GM21786 (cell line): ENCODE results near the gene NHS.

Experiments
- ATAC-seq: cut with Tn5 transposase; IDR thresholded peaks from one replicate; pipeline ENCODE4 v1.9.1; 2021; ENCODE audit not compliant: unreplicated experiment

The NHS gene

GRCh38 chrX:17718649-17719165 lies 343.7 kb downstream of the NHS start:
- no peak for ATAC-seq

GRCh38 chrX:17719711-17720110 lies 344.7 kb downstream of the NHS start:
- no peak for ATAC-seq

- ATAC-seq, result no peak
Measured at GRCh38 chrX:17721715-17722114, 346.7 kb downstream of the NHS start.

GRCh38 chrX:17725181-17725580 lies 350.2 kb downstream of the NHS start:
- ATAC-seq, result no peak

GRCh38 chrX:17732138-17732783 lies 357.3 kb downstream of the NHS start:
- no peak for ATAC-seq

GRCh38 chrX:17735406-17735805 lies 360.4 kb downstream of the NHS start:
- no peak for ATAC-seq

GRCh38 chrX:17736478-17736855 lies 361.5 kb downstream of the NHS start:
- ATAC-seq, result no peak

GRCh38 chrX:17736856-17737709 lies 362.1 kb downstream of the NHS start, which contains the start of gene SCML1:
TSS of gene SCML1 (plus strand) at chrX:17737493. CDS start at chrX:17744187, 6,694 bp downstream.
- ATAC-seq, result peak; percentile 60

- ATAC-seq, result no peak
Measured at GRCh38 chrX:17737710-17737985, 362.6 kb downstream of the NHS start.

- ATAC-seq, result no peak
Measured at GRCh38 chrX:17737986-17738713, 363.1 kb downstream of the NHS start.

- no peak for ATAC-seq
Measured at GRCh38 chrX:17738737-17739535, 363.9 kb downstream of the NHS start.

GRCh38 chrX:17740137-17741122 lies 365.4 kb downstream of the NHS start:
- no peak for ATAC-seq

GRCh38 chrX:17741123-17741511 lies 366.1 kb downstream of the NHS start:
- ATAC-seq, result no peak

- ATAC-seq, result no peak
Measured at GRCh38 chrX:17743913-17744312, 368.9 kb downstream of the NHS start.

GRCh38 chrX:17744896-17745523 lies 370.0 kb downstream of the NHS start:
- no peak for ATAC-seq

- no peak for ATAC-seq
Measured at GRCh38 chrX:17747692-17748091, 372.7 kb downstream of the NHS start.

- no peak for ATAC-seq
Measured at GRCh38 chrX:17748684-17749083, 373.7 kb downstream of the NHS start.

- ATAC-seq, result no peak
Measured at GRCh38 chrX:17750436-17750835, 375.4 kb downstream of the NHS start.

- no peak for ATAC-seq
Measured at GRCh38 chrX:17758382-17758781, 383.4 kb downstream of the NHS start.
